Fibroblast of mammary gland (primary cell): Measurements from ENCODE around the gene FBXO10.
A peak's percentile ranks its signal among the peaks of the same experiment; 100 is the strongest.
"Not testable (repeated sequence)": the region's sequence is repeated elsewhere in the genome, so short reads cannot be mapped to it uniquely, and the experiment has no call there.

Experiments used
- DNase-seq: peaks from one replicate; pipeline ENCODE4 v3.0.0-alpha.2; 2010; ENCODE audit warnings: low read depth
- H3K4me3 ChIP-seq: 2 replicates; pipeline ENCODE4 v1.5.1; 2011; ENCODE audit warnings: low read depth, mild to moderate bottlenecking, low read length, moderate library complexity; ENCODE audit not compliant: control insufficient read depth
- TF ChIP-seq, protein P1 (sequence below): conservative IDR thresholded peaks from 2 replicates; pipeline ENCODE4 v1.5.1; 2011; ENCODE audit warnings: low read depth, low read length, inconsistent platforms; ENCODE audit not compliant: control insufficient read depth, insufficient read depth

The FBXO10 gene

DNA sequence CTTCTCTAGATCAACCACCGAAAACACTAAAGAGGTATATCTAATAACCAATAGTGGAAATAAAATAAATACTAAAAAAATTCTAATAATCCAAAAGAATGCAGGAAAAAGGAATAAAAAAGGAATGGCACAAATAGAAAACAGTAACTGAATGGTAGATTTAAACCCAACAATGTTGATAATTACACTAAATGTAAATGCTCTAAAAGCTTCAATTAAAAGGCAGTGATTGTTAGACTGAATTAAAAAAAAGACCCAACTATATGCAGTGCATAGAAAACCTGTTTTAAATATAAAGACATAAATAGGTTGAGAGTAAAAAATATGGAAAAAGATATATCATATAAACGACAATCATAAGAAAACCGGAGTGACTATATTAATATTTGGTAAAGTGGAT is 101.7 kb downstream of the FBXO10 start:
- TF ChIP-seq, protein P1, sequence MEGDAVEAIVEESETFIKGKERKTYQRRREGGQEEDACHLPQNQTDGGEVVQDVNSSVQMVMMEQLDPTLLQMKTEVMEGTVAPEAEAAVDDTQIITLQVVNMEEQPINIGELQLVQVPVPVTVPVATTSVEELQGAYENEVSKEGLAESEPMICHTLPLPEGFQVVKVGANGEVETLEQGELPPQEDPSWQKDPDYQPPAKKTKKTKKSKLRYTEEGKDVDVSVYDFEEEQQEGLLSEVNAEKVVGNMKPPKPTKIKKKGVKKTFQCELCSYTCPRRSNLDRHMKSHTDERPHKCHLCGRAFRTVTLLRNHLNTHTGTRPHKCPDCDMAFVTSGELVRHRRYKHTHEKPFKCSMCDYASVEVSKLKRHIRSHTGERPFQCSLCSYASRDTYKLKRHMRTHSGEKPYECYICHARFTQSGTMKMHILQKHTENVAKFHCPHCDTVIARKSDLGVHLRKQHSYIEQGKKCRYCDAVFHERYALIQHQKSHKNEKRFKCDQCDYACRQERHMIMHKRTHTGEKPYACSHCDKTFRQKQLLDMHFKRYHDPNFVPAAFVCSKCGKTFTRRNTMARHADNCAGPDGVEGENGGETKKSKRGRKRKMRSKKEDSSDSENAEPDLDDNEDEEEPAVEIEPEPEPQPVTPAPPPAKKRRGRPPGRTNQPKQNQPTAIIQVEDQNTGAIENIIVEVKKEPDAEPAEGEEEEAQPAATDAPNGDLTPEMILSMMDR = no peak
- no peak overlapping the region for H3K4me3 ChIP-seq
- DNase-seq = no peak

DNA sequence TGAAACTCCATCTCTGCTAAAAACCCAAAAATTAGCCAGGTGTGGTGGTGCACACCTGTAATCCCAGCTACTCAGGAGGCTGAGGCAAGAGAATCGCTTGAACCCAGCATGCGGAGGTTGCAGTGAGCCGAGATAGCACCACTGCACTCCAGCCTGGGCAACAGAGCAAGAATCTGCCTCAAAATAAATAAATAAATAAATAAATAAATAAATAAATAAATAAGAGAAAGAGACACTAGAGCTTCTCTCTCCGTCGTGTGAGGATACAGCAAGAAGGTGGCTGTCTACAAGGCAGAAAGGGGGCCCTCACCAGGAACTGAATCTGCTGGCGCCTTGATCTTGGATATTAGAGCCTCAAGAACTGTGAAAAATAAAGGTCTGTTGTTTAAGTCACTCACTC is 102.2 kb downstream of the FBXO10 start:
- not testable (repeated sequence) for DNase-seq, H3K4me3 ChIP-seq

DNA sequence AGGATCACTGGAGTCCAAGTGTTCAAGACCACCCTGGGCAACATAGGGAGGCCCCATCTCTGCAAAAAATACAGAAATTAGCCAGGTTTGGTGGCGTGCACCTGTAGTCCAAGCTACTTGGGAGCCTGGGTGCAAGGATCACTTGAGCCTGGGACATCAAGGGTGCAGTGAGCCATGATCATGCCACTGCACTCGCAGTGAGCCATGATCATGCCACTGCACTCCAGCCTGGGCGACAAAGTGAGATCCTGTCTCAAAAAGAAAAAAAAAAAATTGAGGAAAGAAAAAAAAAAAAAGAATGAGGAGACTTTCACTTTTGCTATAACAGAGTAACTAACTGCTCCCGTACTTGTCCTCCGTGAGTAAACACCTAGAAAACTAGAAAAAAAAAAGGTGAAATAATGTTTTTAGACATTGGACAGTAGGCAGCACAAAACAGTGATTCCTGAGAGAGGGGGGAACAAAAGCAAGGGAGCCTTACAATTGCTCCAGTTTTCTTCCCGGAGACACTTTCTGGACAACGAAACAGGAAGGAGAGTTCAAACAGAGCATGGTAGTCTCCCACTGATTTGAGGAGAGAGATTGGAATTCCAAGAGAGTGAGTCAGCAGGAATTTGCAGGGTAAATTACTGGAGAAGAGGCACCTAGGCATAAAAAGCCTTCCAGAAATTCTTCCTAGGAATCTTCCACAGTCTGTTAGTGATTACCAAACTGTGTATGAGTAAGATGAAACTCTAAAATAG is 104.1 kb downstream of the FBXO10 start:
- TF ChIP-seq, protein P1 = no peak
- peak overlapping the region; percentile 42 for H3K4me3 ChIP-seq
- DNase-seq = peak; percentile 90

DNA sequence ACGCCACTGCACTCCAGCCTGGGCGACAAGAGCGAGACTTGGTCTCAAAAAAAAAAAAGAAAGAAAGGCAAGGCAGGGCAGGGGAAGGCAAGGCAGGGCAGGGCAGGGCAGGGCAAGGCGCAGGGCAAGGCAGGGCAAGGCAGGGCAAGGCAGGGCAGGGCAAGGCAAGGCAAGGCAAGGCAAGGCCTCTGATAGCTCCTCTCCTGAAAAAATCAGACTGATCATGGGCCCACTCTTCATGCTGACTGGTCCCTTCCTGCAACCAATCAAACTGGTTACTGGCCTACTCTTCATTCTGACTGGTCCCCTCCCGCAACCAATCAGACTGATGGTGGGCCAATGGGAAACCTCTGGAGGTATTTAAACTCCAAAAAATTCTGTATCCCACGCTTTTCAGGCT is 107.6 kb downstream of the FBXO10 start:
- no peak overlapping the region for H3K4me3 ChIP-seq
- TF ChIP-seq, protein P1 = no peak
- DNase-seq = no peak

DNA sequence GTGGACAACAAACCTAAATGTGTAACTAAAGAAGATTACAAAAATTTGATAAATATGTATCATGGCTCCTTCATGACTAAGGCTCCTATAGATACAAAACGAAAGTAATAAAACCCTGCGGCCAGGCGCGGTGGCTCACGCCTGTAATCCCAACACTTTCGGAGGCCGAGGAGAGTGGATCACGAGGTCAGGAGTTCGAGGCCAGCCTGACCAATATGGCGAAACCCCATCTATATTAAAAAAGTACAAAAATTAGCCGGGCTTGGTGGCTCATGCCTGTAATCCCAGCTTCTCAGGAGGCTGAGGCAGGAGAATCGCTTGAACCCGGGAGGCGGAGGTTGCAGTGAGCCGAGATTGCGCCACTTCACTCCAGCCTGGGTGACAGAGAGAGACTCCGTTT is 108.7 kb downstream of the FBXO10 start:
- not testable (repeated sequence) for H3K4me3 ChIP-seq, DNase-seq

DNA sequence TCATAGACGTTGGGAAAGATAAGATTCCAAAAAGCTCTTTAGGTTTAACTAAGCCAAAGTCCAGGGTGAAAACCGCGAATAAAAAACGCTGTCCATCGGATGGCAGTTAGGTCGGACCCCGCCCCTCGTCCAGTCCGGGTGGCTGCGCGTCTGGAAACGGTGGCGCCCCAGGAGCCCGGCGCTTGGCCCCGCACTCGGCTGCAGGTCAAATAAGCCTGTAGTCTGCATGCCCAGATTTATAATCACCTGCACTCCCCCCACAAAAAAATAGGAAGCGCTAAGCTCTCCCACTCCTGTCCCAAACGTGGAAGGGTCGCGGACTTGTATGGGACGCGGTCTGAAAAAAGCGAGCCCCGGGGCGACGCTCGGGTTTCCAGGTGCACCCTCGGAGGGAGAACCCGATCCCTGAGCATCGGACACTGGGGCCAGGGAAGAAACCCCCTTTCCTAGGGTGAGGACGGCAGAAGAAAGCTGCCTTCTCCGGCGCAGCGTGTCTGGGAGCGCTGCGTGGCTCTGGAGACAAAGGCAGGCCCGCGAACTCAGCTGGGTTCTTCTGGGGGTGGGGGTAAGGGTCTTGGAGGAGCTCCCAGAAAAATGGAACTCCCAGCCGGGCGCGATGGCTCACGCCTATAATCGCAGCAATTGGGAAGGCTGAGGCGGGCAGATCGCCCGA is 110.0 kb downstream of the FBXO10 start:
- TF ChIP-seq, protein P1 = no peak
- no peak for DNase-seq
- H3K4me3 ChIP-seq = peak overlapping the region; percentile 91

DNA sequence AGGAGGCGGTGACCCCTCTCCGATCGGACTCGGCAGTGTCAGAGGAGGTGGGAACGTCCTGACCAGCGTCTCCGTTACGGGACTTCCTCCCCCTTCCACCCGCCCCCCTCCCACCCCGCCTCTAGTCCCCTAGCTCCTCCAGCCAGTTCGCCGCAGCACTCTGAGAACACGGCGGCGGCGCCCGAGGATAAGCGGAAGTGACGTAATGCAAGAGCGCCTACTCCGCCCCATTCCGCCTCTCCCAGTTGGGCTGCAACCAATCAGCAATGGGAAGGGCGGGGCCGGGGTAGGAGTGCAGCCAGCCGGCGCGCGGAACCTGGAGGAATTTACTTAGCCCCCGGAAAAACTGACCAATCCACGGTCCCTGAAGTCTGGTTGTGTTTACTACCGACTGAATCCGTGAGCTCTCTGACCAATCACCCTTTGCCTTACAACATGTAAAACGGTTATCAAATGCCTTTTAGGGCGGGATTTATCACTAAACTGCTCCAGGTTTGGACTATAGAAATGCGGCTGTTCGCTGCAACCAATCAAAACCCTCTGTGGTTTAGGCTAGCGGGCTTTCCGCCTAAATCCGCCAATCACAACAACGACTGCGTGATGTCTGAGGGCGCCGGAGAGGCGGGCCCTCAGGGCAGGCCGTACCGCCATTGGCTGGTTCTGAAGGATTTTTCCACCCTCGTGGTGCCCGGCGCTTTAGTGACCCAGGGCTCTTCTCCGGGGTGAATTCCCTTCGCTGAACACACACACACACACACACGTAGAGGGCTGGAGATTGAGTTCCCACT is 110.7 kb downstream of the FBXO10 start, which contains the start of gene ZBTB5:
TSS of gene ZBTB5 (minus strand) at position 202 of the 788 bp plus-strand sequence. CDS start 22,899 bp downstream, outside the sequence.
- H3K4me3 ChIP-seq = peak within 1 kb of the TSS; percentile 91
- peak; percentile 100 for DNase-seq
- TF ChIP-seq, protein P1 = no peak
